ENCODE data around the gene SMIM30. TPM values are rescaled to one million over a fixed set of nuclear protein-coding genes. Genes with fewer than 3 reads are reported as not detected.
A peak's percentile ranks its signal among the peaks of the same experiment; 100 is the strongest.
"Not testable (repeated sequence)": the region's sequence is repeated elsewhere in the genome, so short reads cannot be mapped to it uniquely, and the experiment has no call there.

Gene SMIM30
- 10 to 100 TPM; 36.8 to 44.7 (median 39.5) TPM for total RNA-seq

- H3K27me3 Mint-ChIP-seq (ENCODE audit: low read depth), result no peaks in the 10 kb centered on the region
- peak within 1 kb of the TSS; percentile 88 for H3K4me3 Mint-ChIP-seq
- peaks cover 19% of the 10 kb centered on the region for H3K4me1 Mint-ChIP-seq (ENCODE audit: low read depth)
- H3K36me3 Mint-ChIP-seq (ENCODE audit: insufficient read depth), result peaks cover 5% of the 10 kb centered on the region
- DNase-seq (peak; percentile 85), ATAC-seq (peak; percentile 99 to 100)
- no peaks in the 10 kb centered on the region for H3K9me3 Mint-ChIP-seq
These were observed at the start of gene SMIM30 for GRCh38 chr7:113118074-113118959. Gene SMIM30, minus strand, starts transcription at chr7:113118554. Its CDS starts 976 bp downstream, at chr7:113117578.

GRCh38 chr7:113166176-113166575, 47.8 kb upstream of the SMIM30 start:
- DNase-seq; H3K4me1 Mint-ChIP-seq (ENCODE audit: low read depth); H3K27me3 Mint-ChIP-seq (ENCODE audit: low read depth); ATAC-seq; H3K36me3 Mint-ChIP-seq (ENCODE audit: insufficient read depth); H3K4me3 Mint-ChIP-seq; H3K9me3 Mint-ChIP-seq: not testable (repeated sequence)

GRCh38 chr7:113161050-113161449, 42.7 kb upstream of the SMIM30 start:
- ATAC-seq, result no peak
- DNase-seq, result no peak
- no peaks in the 10 kb centered on the region for H3K9me3 Mint-ChIP-seq
- H3K4me1 Mint-ChIP-seq (ENCODE audit: low read depth), result no peaks in the 10 kb centered on the region
- H3K27me3 Mint-ChIP-seq (ENCODE audit: low read depth), result peaks cover 7% of the 10 kb centered on the region
- H3K4me3 Mint-ChIP-seq, result no peak overlapping the region
- H3K36me3 Mint-ChIP-seq (ENCODE audit: insufficient read depth), result no peaks in the 10 kb centered on the region

GRCh38 chr7:113159746-113160339, 41.5 kb upstream of the SMIM30 start:
- Mint-ChIP-seq H3K4me3 (no peak overlapping the region), H3K4me1 (ENCODE audit: low read depth) (no peaks in the 10 kb centered on the region), H3K27me3 (ENCODE audit: low read depth) (peaks cover 7% of the 10 kb centered on the region), H3K36me3 (ENCODE audit: insufficient read depth) (no peaks in the 10 kb centered on the region), H3K9me3 (no peaks in the 10 kb centered on the region)
- DNase-seq (no peak), ATAC-seq (no peak)

GRCh38 chr7:113158756-113159155, 40.4 kb upstream of the SMIM30 start:
- Mint-ChIP-seq H3K27me3 (ENCODE audit: low read depth) (peaks cover 7% of the 10 kb centered on the region), H3K9me3 (no peaks in the 10 kb centered on the region), H3K4me3 (no peak overlapping the region), H3K4me1 (ENCODE audit: low read depth) (no peaks in the 10 kb centered on the region), H3K36me3 (ENCODE audit: insufficient read depth) (no peaks in the 10 kb centered on the region)
- ATAC-seq (no peak), DNase-seq (no peak)

GRCh38 chr7:113154117-113154516, 35.8 kb upstream of the SMIM30 start:
- H3K9me3 Mint-ChIP-seq, result no peaks in the 10 kb centered on the region
- DNase-seq, result no peak
- peaks cover 11% of the 10 kb centered on the region for H3K27me3 Mint-ChIP-seq (ENCODE audit: low read depth)
- ATAC-seq, result no peak
- no peaks in the 10 kb centered on the region for H3K4me1 Mint-ChIP-seq (ENCODE audit: low read depth)
- H3K4me3 Mint-ChIP-seq, result no peak overlapping the region
- no peaks in the 10 kb centered on the region for H3K36me3 Mint-ChIP-seq (ENCODE audit: insufficient read depth)

GRCh38 chr7:113144817-113145216, 26.5 kb upstream of the SMIM30 start:
- H3K4me1 Mint-ChIP-seq (ENCODE audit: low read depth), result no peaks in the 10 kb centered on the region
- no peaks in the 10 kb centered on the region for H3K9me3 Mint-ChIP-seq
- H3K27me3 Mint-ChIP-seq (ENCODE audit: low read depth), result peaks cover 13% of the 10 kb centered on the region
- H3K36me3 Mint-ChIP-seq (ENCODE audit: insufficient read depth), result no peaks in the 10 kb centered on the region
- ATAC-seq (no peak), DNase-seq (no peak)
- H3K4me3 Mint-ChIP-seq, result no peak overlapping the region

GRCh38 chr7:113143486-113144257, 25.3 kb upstream of the SMIM30 start:
- DNase-seq (no peak), ATAC-seq (no peak)
- Mint-ChIP-seq H3K9me3 (no peaks in the 10 kb centered on the region), H3K36me3 (ENCODE audit: insufficient read depth) (no peaks in the 10 kb centered on the region), H3K4me1 (ENCODE audit: low read depth) (no peaks in the 10 kb centered on the region), H3K27me3 (ENCODE audit: low read depth) (peaks cover 12% of the 10 kb centered on the region), H3K4me3 (no peak overlapping the region)

GRCh38 chr7:113142385-113143119, 24.2 kb upstream of the SMIM30 start:
- no peak for ATAC-seq

GRCh38 chr7:113141803-113142202, 23.4 kb upstream of the SMIM30 start:
- no peaks in the 10 kb centered on the region for H3K4me1 Mint-ChIP-seq (ENCODE audit: low read depth)
- ATAC-seq, result no peak
- no peak overlapping the region for H3K4me3 Mint-ChIP-seq
- no peaks in the 10 kb centered on the region for H3K9me3 Mint-ChIP-seq
- H3K36me3 Mint-ChIP-seq (ENCODE audit: insufficient read depth), result no peaks in the 10 kb centered on the region
- peaks cover 6% of the 10 kb centered on the region for H3K27me3 Mint-ChIP-seq (ENCODE audit: low read depth)
- DNase-seq, result no peak

More at GRCh38 chr7:113142385-113143119, 24.2 kb upstream of the SMIM30 start:
- Mint-ChIP-seq H3K27me3 (ENCODE audit: low read depth) (peaks cover 7% of the 10 kb centered on the region), H3K36me3 (ENCODE audit: insufficient read depth) (no peaks in the 10 kb centered on the region), H3K9me3 (no peaks in the 10 kb centered on the region), H3K4me1 (ENCODE audit: low read depth) (no peaks in the 10 kb centered on the region), H3K4me3 (no peak overlapping the region)
- no peak for DNase-seq

- DNase-seq, result no peak
- no peak overlapping the region for H3K4me3 Mint-ChIP-seq
- ATAC-seq, result no peak
- no peaks in the 10 kb centered on the region for H3K36me3 Mint-ChIP-seq (ENCODE audit: insufficient read depth)
- H3K9me3 Mint-ChIP-seq, result no peaks in the 10 kb centered on the region
- H3K27me3 Mint-ChIP-seq (ENCODE audit: low read depth), result no peaks in the 10 kb centered on the region
- no peaks in the 10 kb centered on the region for H3K4me1 Mint-ChIP-seq (ENCODE audit: low read depth)
These were observed 22.6 kb upstream of the SMIM30 start for GRCh38 chr7:113140956-113141355.

GRCh38 chr7:113137241-113137640, 18.9 kb upstream of the SMIM30 start:
- no peaks in the 10 kb centered on the region for H3K36me3 Mint-ChIP-seq (ENCODE audit: insufficient read depth)
- DNase-seq, result no peak
- H3K27me3 Mint-ChIP-seq (ENCODE audit: low read depth), result peaks cover 9% of the 10 kb centered on the region
- no peak for ATAC-seq
- no peaks in the 10 kb centered on the region for H3K4me1 Mint-ChIP-seq (ENCODE audit: low read depth)
- no peak overlapping the region for H3K4me3 Mint-ChIP-seq
- H3K9me3 Mint-ChIP-seq, result no peaks in the 10 kb centered on the region

GRCh38 chr7:113134025-113134424, 15.7 kb upstream of the SMIM30 start:
- H3K27me3 Mint-ChIP-seq (ENCODE audit: low read depth), result peaks cover 11% of the 10 kb centered on the region
- DNase-seq (no peak), ATAC-seq (no peak)

GRCh38 chr7:113131367-113131766, 13.0 kb upstream of the SMIM30 start:
- Mint-ChIP-seq H3K27me3 (ENCODE audit: low read depth) (peaks cover 11% of the 10 kb centered on the region), H3K36me3 (ENCODE audit: insufficient read depth) (no peaks in the 10 kb centered on the region), H3K4me1 (ENCODE audit: low read depth) (no peaks in the 10 kb centered on the region), H3K4me3 (no peak overlapping the region), H3K9me3 (no peaks in the 10 kb centered on the region)
- DNase-seq (no peak), ATAC-seq (no peak)

More at GRCh38 chr7:113134025-113134424, 15.7 kb upstream of the SMIM30 start:
- H3K9me3 Mint-ChIP-seq, result no peaks in the 10 kb centered on the region
- H3K4me3 Mint-ChIP-seq, result no peak overlapping the region
- no peaks in the 10 kb centered on the region for H3K4me1 Mint-ChIP-seq (ENCODE audit: low read depth)
- no peaks in the 10 kb centered on the region for H3K36me3 Mint-ChIP-seq (ENCODE audit: insufficient read depth)
